C1 segment of cervical spinal cord (tissue), 14 donors: ENCODE measurements around the gene STX18.
A peak's percentile ranks its signal among the peaks of the same experiment; 100 is the strongest.
"Not testable (repeated sequence)": the region's sequence is repeated elsewhere in the genome, so short reads cannot be mapped to it uniquely, and the experiment has no call there.

ENCODE experiments used
- DNase-seq, 14 donors: peaks; one replicate each; lab custom pipeline; 2025; lab: John Stamatoyannopoulos, UW

The STX18 gene

GRCh38 chr4:4555916-4556315, 14.1 kb upstream of the STX18 start:
- DNase-seq, result no peak

DNA sequence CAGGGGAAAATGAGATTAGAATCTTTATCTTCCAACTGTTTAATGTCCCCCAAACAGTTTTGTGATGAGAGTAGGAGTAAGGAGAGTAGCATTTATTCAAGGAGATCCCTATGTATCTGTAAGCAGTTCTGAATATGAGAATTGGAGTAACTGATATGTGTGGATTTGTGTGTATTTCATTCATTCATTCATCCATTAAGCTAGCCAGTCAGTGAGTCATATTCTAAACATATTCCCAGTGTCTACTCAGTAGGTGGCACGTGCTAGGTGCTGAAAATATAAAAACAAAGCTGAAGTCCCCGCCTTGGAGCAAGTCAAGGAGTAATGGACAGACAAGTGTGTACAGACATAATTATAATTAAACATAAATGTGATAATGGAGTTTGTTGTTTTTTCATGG, 12.4 kb upstream of the STX18 start:
- no peak for DNase-seq

GRCh38 chr4:4552042-4552441, 10.2 kb upstream of the STX18 start:
- DNase-seq, result not testable (repeated sequence)

DNA sequence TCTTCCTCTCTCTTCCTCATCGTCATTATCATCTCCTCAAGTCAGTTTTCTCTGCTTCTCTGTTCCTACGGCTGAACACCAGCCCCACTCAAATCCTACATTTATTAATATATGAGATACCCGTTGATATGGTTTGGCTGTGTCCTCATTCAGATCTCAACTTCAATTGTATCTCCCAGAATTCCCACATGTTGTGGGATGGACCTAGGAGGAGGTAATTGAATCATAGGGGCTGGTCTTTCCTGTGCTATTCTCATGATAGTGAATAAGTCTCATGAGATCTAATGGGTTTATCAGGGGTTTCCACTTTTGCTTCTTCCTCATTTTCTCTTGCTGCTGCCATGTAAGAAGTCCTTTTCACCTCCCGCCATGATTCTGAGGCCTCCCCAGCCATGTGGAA, 8.3 kb upstream of the STX18 start:
- DNase-seq, result not testable (repeated sequence)

DNA sequence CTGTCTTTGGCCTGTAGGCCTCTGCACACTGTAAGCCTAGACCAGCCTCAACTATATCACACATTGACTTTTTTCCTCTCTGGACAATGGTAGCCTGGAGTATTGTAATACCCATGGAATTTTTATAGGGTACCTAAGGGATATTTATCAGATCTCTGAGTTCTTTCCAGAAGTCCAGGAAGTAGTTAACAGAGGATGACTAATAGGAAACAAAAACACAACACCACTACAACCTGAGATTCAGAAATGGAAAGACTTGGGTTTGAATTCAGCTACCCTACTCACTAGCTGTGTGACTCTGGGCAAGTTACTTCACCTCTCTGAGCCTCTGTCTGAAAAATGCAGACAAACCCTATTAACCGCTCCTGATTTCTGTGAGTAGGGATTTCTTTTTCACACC, 7.7 kb upstream of the STX18 start:
- DNase-seq, result no peak

DNA sequence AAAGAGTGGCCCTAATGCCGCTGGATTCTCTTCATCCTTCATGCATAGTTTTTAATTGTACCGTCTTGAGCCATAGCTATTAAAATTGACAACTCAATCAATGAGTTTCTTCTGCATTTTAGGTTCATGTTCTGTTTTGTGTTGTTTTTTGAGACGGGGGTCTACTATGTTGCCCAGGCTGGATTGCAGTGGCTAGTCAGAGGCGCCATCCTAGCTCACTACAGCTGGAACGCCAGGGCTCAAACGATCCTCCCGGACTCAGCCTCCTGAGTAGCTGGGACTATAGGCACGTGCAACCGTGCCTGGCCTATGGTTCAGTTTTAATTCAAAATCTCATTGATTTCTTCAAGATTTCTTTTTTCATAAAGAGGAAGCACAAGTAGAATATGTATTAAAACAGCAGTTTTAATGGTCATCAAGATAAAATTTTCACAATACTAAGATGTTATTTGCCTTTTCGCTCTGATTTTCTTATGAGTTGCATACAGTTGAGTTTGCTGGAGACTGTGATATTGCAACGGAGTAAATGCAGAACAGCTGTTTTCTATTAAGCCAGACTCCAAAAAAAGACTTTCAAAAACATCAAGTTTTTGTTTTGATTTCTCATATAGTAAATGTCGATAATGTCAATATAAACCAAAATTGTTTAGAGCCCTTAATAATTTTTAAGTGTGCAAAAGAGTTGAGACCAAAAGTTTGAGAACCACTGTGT, 1.1 kb upstream of the STX18 start:
- DNase-seq, result no peak

DNA sequence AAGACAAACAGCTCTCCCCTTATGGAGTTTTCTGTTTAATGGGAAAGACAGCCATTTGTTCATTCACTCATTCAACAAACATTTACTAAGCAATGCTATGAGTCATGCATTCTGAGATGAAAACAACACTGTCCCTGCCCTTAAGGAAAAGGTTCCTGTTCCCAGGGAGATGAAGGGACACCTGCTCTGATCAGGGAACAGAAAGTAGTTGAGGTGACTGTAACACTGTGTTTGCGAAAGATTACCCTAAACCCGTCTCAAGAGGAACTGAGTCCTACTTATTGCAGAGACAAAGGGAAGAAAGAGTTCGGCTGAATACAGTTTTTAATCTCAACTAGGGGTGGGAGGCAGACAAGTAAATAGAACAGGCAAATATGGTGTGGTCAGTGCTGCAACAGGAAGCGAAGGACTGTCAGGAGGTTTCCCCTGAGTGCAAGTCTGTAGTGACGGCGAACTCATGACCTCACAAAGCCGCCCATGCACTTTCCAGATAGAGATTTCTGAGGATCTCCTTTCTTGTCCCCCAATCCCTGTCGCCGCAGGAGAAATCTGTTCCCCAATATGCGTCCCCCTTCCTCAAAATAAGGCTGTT, 712 bp downstream of the STX18 start:
- DNase-seq, result peak in 2 of 14 donors; percentile 31 to 44

GRCh38 chr4:4539481-4539880, 2.4 kb downstream of the STX18 start:
- DNase-seq, result no peak

- DNase-seq, result no peak
These were observed 6.3 kb downstream of the STX18 start for GRCh38 chr4:4535590-4535989.

DNA sequence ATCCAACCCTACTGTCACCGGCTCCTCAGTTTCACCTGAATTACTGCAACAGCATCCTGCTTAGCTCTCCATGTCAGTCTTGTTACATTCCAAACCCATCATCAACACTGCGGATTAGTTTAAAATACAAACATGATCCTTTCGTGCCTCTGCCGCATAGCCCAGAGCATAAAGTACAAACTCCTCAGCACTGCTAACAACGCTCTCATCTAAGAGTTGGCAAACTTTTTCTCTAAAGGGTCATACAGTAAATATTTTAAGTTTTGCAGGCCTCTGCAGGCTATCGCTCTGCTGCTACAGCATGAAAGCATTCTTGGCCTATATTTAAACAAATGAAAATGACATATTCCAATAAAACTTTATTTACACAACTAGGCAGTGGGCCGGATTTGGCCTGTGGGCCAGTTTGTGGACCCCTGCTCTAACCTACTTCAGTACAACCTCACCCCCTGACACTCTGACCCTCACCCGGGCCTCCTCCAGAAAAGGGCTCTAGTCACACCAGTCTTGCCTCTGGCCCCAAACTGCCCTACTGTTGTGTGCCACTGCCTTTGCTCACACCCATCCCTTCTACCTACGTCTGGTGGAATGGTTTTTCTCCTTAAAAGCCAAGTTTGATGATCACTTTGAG, 7.2 kb downstream of the STX18 start:
- DNase-seq, result no peak

- DNase-seq, result peak in 1 of 14 donors; percentile 51
These were observed 8.2 kb downstream of the STX18 start for GRCh38 chr4:4533461-4534169.

DNA sequence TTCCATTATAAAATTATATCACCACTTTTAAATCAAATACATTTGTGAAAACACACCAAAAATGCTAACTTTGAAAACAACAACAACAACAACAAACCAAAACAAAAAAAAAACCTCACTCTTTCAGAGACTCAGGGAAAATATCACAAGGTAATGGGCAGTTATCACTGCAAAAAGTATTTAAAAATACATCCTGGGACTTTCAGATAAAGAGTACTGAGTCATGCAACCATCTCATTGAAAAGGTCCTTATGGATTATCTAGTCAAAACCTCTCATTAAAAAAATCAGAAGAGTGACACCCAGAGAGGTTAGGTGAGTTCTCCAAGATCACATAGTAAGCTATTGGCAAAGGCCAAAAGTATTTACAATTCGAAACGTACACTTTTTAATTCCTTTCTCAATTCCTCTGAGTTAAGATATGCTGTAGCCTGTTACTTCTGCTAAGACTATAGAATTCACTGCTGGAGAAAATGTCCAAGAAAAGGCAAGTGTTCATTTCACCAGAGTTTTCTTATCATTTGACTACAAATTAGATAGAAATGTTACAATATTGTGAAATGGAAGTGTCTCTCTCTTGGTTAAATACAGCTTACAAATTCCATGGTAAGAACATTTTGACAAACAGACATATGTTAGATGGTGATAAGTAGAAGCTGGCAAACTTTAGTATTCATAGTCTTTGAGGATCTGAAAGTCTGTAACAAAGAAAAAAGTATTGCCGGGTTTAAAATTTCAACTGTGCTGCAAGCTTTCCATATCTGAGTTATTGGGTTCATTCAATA, 9.3 kb downstream of the STX18 start:
- DNase-seq, result no peak

DNA sequence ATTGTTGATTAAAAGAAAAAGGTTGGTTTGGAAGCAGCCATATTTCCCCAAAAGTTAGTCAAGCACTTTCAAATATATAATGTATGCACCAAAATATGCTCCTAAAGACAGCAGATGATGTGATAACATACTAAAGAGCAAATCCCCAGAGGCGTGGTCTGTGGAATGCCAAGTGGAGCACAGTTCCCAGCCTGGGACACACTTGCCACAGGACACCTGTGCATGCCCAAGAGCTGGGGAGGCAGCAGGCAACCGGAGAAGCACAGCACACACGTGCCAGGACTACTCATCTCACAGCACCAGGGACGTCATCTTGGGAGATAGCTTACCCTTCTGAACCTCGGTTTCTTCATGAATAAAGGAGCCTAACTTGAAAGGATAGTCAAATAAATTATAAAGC, 12.5 kb downstream of the STX18 start:
- no peak for DNase-seq

DNA sequence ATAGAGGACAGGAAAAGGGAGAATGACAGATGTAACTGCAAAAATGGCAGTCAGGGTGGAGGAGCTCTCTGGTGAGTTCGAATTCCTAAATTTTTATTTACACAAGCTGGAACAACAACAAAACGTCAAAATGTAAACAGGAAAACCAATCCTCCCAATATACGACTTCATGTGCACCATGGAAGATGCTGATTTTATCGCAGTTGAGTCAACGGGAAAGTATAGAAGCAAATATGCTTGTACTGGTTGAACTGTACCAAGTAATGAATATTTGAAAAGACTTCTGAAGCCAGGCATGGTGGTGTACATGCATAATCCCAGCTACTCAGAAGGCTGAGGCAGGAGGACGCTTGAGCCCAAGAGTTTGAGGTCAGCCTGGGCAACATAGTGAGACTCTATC, 15.4 kb downstream of the STX18 start:
- DNase-seq, result no peak

GRCh38 chr4:4524364-4524763, 17.5 kb downstream of the STX18 start:
- DNase-seq, result no peak

DNA sequence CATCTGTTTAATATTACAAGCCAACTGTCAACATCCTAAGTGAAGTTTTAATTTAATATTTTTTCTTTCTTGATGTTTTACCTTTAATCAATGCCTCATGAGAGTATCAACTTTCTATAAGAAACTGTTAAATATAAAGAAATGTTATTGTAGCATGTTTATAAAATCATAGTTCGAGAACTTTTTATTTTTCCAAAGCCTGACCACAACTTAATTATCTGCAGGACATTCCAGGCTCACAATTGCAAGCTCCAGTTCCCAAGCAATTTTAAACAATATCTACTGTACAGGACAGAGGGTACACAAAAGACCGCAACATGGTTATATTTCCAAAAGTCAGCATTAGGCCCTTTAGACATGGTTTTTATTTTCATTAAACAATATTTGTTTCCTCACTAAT, 20.1 kb downstream of the STX18 start:
- no peak for DNase-seq

- no peak for DNase-seq
These were observed 20.7 kb downstream of the STX18 start for GRCh38 chr4:4521136-4521535.

GRCh38 chr4:4519297-4519894, 22.5 kb downstream of the STX18 start:
- DNase-seq, result no peak

DNA sequence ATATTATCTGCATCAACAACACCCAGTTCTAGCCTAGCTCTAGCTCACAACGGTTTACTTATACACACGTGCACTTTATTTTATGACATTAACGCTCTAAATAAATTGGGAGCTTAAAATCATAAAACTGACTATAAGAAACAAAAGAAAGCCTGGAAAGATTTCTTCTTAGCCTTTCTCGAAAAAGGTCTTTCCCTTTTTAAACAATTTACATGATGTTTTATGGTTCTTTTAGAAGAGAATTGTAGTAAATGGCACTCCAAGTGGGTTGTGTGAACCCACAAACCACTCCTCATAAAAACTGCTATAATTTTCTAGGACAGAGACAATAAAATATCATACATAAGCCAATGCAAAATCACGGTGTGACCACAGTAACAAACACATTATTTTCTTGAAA, 23.1 kb downstream of the STX18 start:
- no peak for DNase-seq

DNA sequence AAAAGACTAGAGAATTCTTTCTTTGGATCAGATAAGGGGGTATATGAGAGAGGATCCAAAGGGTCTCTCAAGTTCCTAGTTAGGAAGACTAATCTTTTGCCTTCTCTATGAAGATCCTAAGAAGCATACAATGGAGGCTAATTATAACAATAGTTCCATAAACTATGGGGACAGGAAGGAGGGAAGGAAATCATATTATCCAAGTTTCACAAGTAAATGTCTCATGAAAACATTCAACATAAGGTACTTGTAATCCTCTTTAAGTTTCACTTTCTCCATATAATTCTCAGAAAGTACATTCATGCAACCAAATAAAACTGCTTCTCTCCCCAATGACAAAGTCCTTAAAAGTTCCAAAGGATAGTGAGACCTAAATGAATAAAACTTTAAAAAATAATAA, 27.1 kb downstream of the STX18 start:
- no peak for DNase-seq

GRCh38 chr4:4512282-4512681, 29.6 kb downstream of the STX18 start:
- DNase-seq, result no peak
